ENCODE results near the gene PDE6H. TPM values are rescaled to one million over a fixed set of nuclear protein-coding genes. Genes with fewer than 3 reads are reported as not detected.
A peak's percentile ranks its signal among the peaks of the same experiment; 100 is the strongest.

PDE6H gene
- total and polyA plus RNA-seq, 4 donors = 0.08 to 0.88 TPM; not detected in 2

GRCh38 chr12:14959126-14959440, 13.8 kb upstream of the PDE6H start:
- no peaks in the 10 kb centered on the region for H3K36me3 ChIP-seq (ENCODE audit: control insufficient read depth in 4 of 4, insufficient read depth in 4 of 4, low read length in 4 of 4)
- H3K9ac ChIP-seq (ENCODE audit: insufficient read depth in 1 of 2, low read length in 2 of 2) = no peak overlapping the region
- no peak for DNase-seq
- H3K4me3 ChIP-seq = no peak overlapping the region
- H3K9me3 ChIP-seq (ENCODE audit: control insufficient read depth in 4 of 4, insufficient read depth in 3 of 4, low read length in 3 of 4) = no peaks in the 10 kb centered on the region
- no peak for TF ChIP-seq CTCF (IDR thresholded peaks at IDR 0.05; ENCODE audit: control extremely low read depth, extremely low read depth)
- no peaks in the 10 kb centered on the region for H3K27me3 ChIP-seq (ENCODE audit: control insufficient read depth in 3 of 3, insufficient read depth in 3 of 3, low read length in 2 of 3)
- peak overlapping the region; percentile 63 to 79 for H3K27ac ChIP-seq (ENCODE audit: low read depth in 1 of 2, low read length in 1 of 2)
- peaks cover 0 to 6% (median 3%) of the 10 kb centered on the region in 5 donors for H3K4me1 ChIP-seq (ENCODE audit: control insufficient read depth in 5 of 5, insufficient read depth in 5 of 5, low read length in 5 of 5)
- ATAC-seq (ENCODE audit: insufficient read depth, low FRiP score) = no peak
- 48 to 68% methylated on average over 10 of the region's 10 CpGs for WGBS, 2 donors

GRCh38 chr12:14959463-14959862, 13.4 kb upstream of the PDE6H start:
- 21 to 35% methylated on average over 3 of the region's 3 CpGs for WGBS, 2 donors

GRCh38 chr12:14959916-14960496, 12.8 kb upstream of the PDE6H start:
- H3K9ac ChIP-seq (ENCODE audit: insufficient read depth in 1 of 2, low read length in 2 of 2) = no peak overlapping the region
- TF ChIP-seq CTCF (IDR thresholded peaks at IDR 0.05; ENCODE audit: control extremely low read depth, extremely low read depth) = no peak

More at GRCh38 chr12:14959463-14959862, 13.4 kb upstream of the PDE6H start:
- Histone ChIP-seq H3K9me3 (ENCODE audit: control insufficient read depth in 4 of 4, insufficient read depth in 3 of 4, low read length in 3 of 4) (no peaks in the 10 kb centered on the region), H3K27ac (ENCODE audit: low read depth in 1 of 2, low read length in 1 of 2) (peak overlapping the region; percentile 64 to 69), H3K9ac (ENCODE audit: insufficient read depth in 1 of 2, low read length in 2 of 2) (no peak overlapping the region), H3K27me3 (ENCODE audit: control insufficient read depth in 3 of 3, insufficient read depth in 3 of 3, low read length in 2 of 3) (no peaks in the 10 kb centered on the region), H3K4me1 (ENCODE audit: control insufficient read depth in 5 of 5, insufficient read depth in 5 of 5, low read length in 5 of 5) (peaks cover 0 to 6% (median 3%) of the 10 kb centered on the region in 5 donors), H3K4me3 (no peak overlapping the region), H3K36me3 (ENCODE audit: control insufficient read depth in 4 of 4, insufficient read depth in 4 of 4, low read length in 4 of 4) (no peaks in the 10 kb centered on the region)
- ATAC-seq (ENCODE audit: insufficient read depth, low FRiP score) = no peak
- no peak for DNase-seq
- TF ChIP-seq CTCF (IDR thresholded peaks at IDR 0.05; ENCODE audit: control extremely low read depth, extremely low read depth) = no peak

More at GRCh38 chr12:14959916-14960496, 12.8 kb upstream of the PDE6H start:
- DNase-seq = no peak
- Histone ChIP-seq H3K36me3 (ENCODE audit: control insufficient read depth in 4 of 4, insufficient read depth in 4 of 4, low read length in 4 of 4) (no peaks in the 10 kb centered on the region), H3K9me3 (ENCODE audit: control insufficient read depth in 4 of 4, insufficient read depth in 3 of 4, low read length in 3 of 4) (no peaks in the 10 kb centered on the region), H3K4me3 (no peak overlapping the region), H3K4me1 (ENCODE audit: control insufficient read depth in 5 of 5, insufficient read depth in 5 of 5, low read length in 5 of 5) (peaks cover 0 to 6% (median 3%) of the 10 kb centered on the region in 5 donors), H3K27ac (ENCODE audit: low read depth in 1 of 2, low read length in 1 of 2) (peak overlapping the region; percentile 64 to 84), H3K27me3 (ENCODE audit: control insufficient read depth in 3 of 3, insufficient read depth in 3 of 3, low read length in 2 of 3) (no peaks in the 10 kb centered on the region)
- ATAC-seq (ENCODE audit: insufficient read depth, low FRiP score) = no peak
- 18 to 52% methylated on average over 4 of the region's 4 CpGs for WGBS, 2 donors

Data from lung (tissue), 12 donors.